Measurements from ENCODE around the gene ARHGAP6.
"Not testable (repeated sequence)": the region's sequence is repeated elsewhere in the genome, so short reads cannot be mapped to it uniquely, and the experiment has no call there.

ARHGAP6 gene

GRCh38 chrX:11528623-11529022 is 137.1 kb downstream of the ARHGAP6 start:
- no peak for DNase-seq (ENCODE audit: low spot score)
- no peak for TF ChIP-seq CTCF (IDR thresholded peaks at IDR 0.05; ENCODE audit: extremely low read depth, missing control alignments)

GRCh38 chrX:11525685-11526084 is 140.0 kb downstream of the ARHGAP6 start:
- no peak for TF ChIP-seq CTCF (IDR thresholded peaks at IDR 0.05; ENCODE audit: extremely low read depth, missing control alignments)
- DNase-seq (ENCODE audit: low spot score): no peak

- not testable (repeated sequence) for DNase-seq (ENCODE audit: low spot score)
These were observed 146.5 kb downstream of the ARHGAP6 start for GRCh38 chrX:11519234-11519633.

GRCh38 chrX:11509786-11510185 is 155.9 kb downstream of the ARHGAP6 start:
- DNase-seq (ENCODE audit: low spot score): no peak
- TF ChIP-seq CTCF (IDR thresholded peaks at IDR 0.05; ENCODE audit: extremely low read depth, missing control alignments): no peak

GRCh38 chrX:11504234-11504633 is 161.5 kb downstream of the ARHGAP6 start:
- no peak for DNase-seq (ENCODE audit: low spot score)
- no peak for TF ChIP-seq CTCF (IDR thresholded peaks at IDR 0.05; ENCODE audit: extremely low read depth, missing control alignments)

- TF ChIP-seq CTCF (IDR thresholded peaks at IDR 0.05; ENCODE audit: extremely low read depth, missing control alignments): no peak
- no peak for DNase-seq (ENCODE audit: low spot score)
These were observed 166.4 kb downstream of the ARHGAP6 start for GRCh38 chrX:11499076-11500044.

GRCh38 chrX:11491375-11491774 is 174.3 kb downstream of the ARHGAP6 start:
- not testable (repeated sequence) for DNase-seq (ENCODE audit: low spot score)

GRCh38 chrX:11484290-11484689 is 181.4 kb downstream of the ARHGAP6 start:
- DNase-seq (ENCODE audit: low spot score): no peak
- no peak for TF ChIP-seq CTCF (IDR thresholded peaks at IDR 0.05; ENCODE audit: extremely low read depth, missing control alignments)
